HEK293 (cell line): ENCODE data around the gene XPR1.

Experiments used
- CTCF ChIP-seq: fragments of 450-650 bp; formaldehyde crosslinking; IDR thresholded peaks from 2 replicates; pipeline ENCODE4 v1.5.1; 2016; ENCODE audit warnings: missing biosample characterization, missing genetic modification characterization
- MEIS1 ChIP-seq: sonication (generic); formaldehyde crosslinking; IDR thresholded peaks from 2 replicates; pipeline ENCODE4 v1.8.1; 2022; ENCODE audit warnings: missing genetic modification reagents, mild to moderate bottlenecking, borderline replicate concordance
- MYNN ChIP-seq: fragments of 450-650 bp; formaldehyde crosslinking; IDR thresholded peaks from 2 replicates; pipeline ENCODE4 v1.5.1; 2016; ENCODE audit warnings: missing biosample characterization, missing genetic modification characterization, borderline replicate concordance
- YY1 ChIP-seq: fragments of 450-650 bp; formaldehyde crosslinking; IDR thresholded peaks from 2 replicates; pipeline ENCODE4 v1.5.1; 2018; ENCODE audit warnings: missing biosample characterization, missing genetic modification characterization
- ZBTB17 ChIP-seq: fragments of 450-650 bp; formaldehyde crosslinking; IDR thresholded peaks from 2 replicates; pipeline ENCODE4 v1.5.1; 2016; ENCODE audit warnings: missing biosample characterization, missing genetic modification characterization
- ZNF184 ChIP-seq: fragments of 450-650 bp; IDR thresholded peaks from 2 replicates; pipeline ENCODE4 v1.5.1; 2018; ENCODE audit warnings: missing biosample characterization, mild to moderate bottlenecking, missing genetic modification characterization
- ZNF274 ChIP-seq, 2 experiments: fragments of 200-500 bp in 1 of 2; fragments of 450-650 bp in 1 of 2; sonication (Bioruptor generic) in 1 of 2; formaldehyde crosslinking in 1 of 2; IDR thresholded peaks; 2 replicates each; pipeline versions ENCODE4 v1.5.1 to v1.6.1; 2014 to 2016; ENCODE audit warnings: borderline replicate concordance in 1 of 2, inconsistent platforms in 1 of 2, low read length in 1 of 2, missing biosample characterization in 1 of 2, missing genetic modification characterization in 1 of 2
- ZNF416 ChIP-seq: fragments of 450-650 bp; formaldehyde crosslinking; IDR thresholded peaks from 2 replicates; pipeline ENCODE4 v1.5.1; 2016; ENCODE audit warnings: missing biosample characterization, missing genetic modification characterization
- ZSCAN30 ChIP-seq: fragments of 450-650 bp; IDR thresholded peaks from 2 replicates; pipeline ENCODE4 v1.5.1; 2018; ENCODE audit warnings: missing biosample characterization, mild to moderate bottlenecking, missing genetic modification characterization, moderate library complexity
- TF ChIP-seq, protein P1 (sequence below): sonication (generic); formaldehyde crosslinking; IDR thresholded peaks from 2 replicates; pipeline ENCODE4 v1.8.1; 2022; ENCODE audit warnings: mild to moderate bottlenecking, moderate library complexity, missing genetic modification reagents
- TF ChIP-seq, protein P2 (sequence below): fragments of 450-650 bp; formaldehyde crosslinking; IDR thresholded peaks from 2 replicates; pipeline ENCODE4 v1.5.1; 2016; ENCODE audit warnings: missing biosample characterization, missing genetic modification characterization
- TF ChIP-seq, protein P3 (sequence below): IDR thresholded peaks from 2 replicates; pipeline ENCODE4 v1.6.1; 2011; ENCODE audit warnings: mild to moderate bottlenecking, low read depth, low read length, borderline replicate concordance

DNA sequence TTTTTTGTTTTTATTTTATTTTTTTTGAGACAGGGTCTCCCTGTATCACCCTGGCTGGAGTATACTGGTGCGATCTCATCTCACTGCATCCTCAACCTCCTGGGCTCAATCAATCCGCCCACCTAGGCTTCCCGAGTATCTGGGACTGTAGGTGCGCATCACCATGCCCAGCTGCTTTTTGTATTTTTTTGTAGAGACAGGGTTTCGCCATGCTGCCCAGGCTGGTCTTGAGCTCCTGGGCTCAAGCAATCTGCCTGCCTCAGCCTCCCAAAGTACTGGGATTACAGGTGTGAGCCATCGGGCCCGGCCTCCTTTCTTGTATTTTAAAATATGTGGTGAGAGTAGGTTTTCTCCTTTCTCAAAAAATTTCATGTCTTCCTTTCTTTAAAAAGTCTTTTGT, 122.6 kb downstream of the XPR1 start:
- TF ChIP-seq ZSCAN30 (tag by site-specific recombination) = no peak
- TF ChIP-seq, protein P1, sequence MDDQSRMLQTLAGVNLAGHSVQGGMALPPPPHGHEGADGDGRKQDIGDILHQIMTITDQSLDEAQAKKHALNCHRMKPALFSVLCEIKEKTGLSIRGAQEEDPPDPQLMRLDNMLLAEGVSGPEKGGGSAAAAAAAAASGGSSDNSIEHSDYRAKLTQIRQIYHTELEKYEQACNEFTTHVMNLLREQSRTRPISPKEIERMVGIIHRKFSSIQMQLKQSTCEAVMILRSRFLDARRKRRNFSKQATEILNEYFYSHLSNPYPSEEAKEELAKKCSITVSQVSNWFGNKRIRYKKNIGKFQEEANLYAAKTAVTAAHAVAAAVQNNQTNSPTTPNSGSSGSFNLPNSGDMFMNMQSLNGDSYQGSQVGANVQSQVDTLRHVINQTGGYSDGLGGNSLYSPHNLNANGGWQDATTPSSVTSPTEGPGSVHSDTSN (CRISPR knock-in tag) = no peak
- no peak for TF ChIP-seq ZNF416 (tag by site-specific recombination)
- TF ChIP-seq YY1 (tag by site-specific recombination) = no peak
- TF ChIP-seq, protein P2, sequence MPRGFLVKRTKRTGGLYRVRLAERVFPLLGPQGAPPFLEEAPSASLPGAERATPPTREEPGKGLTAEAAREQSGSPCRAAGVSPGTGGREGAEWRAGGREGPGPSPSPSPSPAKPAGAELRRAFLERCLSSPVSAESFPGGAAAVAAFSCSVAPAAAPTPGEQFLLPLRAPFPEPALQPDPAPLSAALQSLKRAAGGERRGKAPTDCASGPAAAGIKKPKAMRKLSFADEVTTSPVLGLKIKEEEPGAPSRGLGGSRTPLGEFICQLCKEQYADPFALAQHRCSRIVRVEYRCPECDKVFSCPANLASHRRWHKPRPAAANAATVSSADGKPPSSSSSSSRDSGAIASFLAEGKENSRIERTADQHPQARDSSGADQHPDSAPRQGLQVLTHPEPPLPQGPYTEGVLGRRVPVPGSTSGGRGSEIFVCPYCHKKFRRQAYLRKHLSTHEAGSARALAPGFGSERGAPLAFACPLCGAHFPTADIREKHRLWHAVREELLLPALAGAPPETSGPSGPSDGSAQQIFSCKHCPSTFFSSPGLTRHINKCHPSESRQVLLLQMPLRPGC (tag by site-specific recombination) = no peak
- no peak for TF ChIP-seq ZBTB17 (tag by site-specific recombination)
- TF ChIP-seq ZNF274 (IDR thresholded peaks at IDR 0.05; ENCODE audit: low read length) = no peak
- TF ChIP-seq ZNF274 (tag by site-specific recombination; IDR thresholded peaks at IDR 0.05; ENCODE audit: borderline replicate concordance) = no peak
- TF ChIP-seq CTCF (tag by site-specific recombination) = no peak
- TF ChIP-seq, protein P3, sequence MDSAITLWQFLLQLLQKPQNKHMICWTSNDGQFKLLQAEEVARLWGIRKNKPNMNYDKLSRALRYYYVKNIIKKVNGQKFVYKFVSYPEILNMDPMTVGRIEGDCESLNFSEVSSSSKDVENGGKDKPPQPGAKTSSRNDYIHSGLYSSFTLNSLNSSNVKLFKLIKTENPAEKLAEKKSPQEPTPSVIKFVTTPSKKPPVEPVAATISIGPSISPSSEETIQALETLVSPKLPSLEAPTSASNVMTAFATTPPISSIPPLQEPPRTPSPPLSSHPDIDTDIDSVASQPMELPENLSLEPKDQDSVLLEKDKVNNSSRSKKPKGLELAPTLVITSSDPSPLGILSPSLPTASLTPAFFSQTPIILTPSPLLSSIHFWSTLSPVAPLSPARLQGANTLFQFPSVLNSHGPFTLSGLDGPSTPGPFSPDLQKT = no peak
- TF ChIP-seq ZNF184 (tag by site-specific recombination) = no peak
- no peak for TF ChIP-seq MYNN
- no peak for TF ChIP-seq MEIS1 (CRISPR knock-in tag)
